GM18951 (cell line): ENCODE measurements around the gene BEX5.

Source experiments
- POLR2A ChIP-seq: IDR thresholded peaks from 4 replicates; pipeline ENCODE4 v1.6.1; 2011; ENCODE audit warnings: mild to moderate bottlenecking; ENCODE audit not compliant: insufficient read length, insufficient read depth; ENCODE audit errors: extremely low read depth
- in situ Hi-C: fragments of 300-500 bp; cut with MboI; formaldehyde crosslinking; loops from one replicate; pipeline ENCODE4 v1.12.0; 2022; ENCODE audit warnings: low sequenced_read_pairs, mixed read lengths, inconsistent platforms; ENCODE audit not compliant: unreplicated experiment

BEX5 gene

GRCh38 chrX:102115748-102116147 lies 40.0 kb downstream of the BEX5 start:
- TF ChIP-seq POLR2A = no peak
- in situ Hi-C loops = no loop called here

GRCh38 chrX:102113367-102113766 lies 42.4 kb downstream of the BEX5 start:
- in situ Hi-C loops = no loop called here
- no peak for TF ChIP-seq POLR2A
